ENCODE results near the gene TDP2.
"Not testable (repeated sequence)": the region's sequence is repeated elsewhere in the genome, so short reads cannot be mapped to it uniquely, and the experiment has no call there.

The TDP2 gene

GRCh38 chr6:24643920-24644319 is 22.8 kb downstream of the TDP2 start:
- DNase-seq = peak; percentile 15

DNA sequence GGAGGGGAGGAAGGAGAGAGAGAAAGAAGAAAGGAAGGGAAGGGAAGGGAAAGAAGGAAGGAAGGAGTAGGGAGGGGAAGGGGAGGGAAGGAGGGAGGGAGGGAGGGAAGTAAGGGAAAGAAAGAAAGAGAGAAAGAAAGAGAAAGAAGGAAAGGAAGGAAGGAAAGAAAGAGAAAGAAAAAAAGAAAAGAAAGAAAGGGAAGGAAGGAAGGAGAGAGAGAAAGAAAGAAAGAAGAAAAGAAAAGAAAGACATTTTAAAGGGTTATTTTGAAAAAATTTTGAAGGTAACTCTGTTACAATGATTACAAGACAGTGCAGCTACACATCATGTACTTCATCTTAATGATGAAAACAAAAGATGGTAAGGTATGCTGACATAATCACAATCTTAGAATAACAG is 24.6 kb downstream of the TDP2 start:
- no peak for DNase-seq

GRCh38 chr6:24640631-24641030 is 26.1 kb downstream of the TDP2 start:
- not testable (repeated sequence) for DNase-seq

GRCh38 chr6:24640166-24640565 is 26.5 kb downstream of the TDP2 start:
- no peak for DNase-seq

- DNase-seq = no peak
These were observed 30.0 kb downstream of the TDP2 start for GRCh38 chr6:24636681-24637080.

DNA sequence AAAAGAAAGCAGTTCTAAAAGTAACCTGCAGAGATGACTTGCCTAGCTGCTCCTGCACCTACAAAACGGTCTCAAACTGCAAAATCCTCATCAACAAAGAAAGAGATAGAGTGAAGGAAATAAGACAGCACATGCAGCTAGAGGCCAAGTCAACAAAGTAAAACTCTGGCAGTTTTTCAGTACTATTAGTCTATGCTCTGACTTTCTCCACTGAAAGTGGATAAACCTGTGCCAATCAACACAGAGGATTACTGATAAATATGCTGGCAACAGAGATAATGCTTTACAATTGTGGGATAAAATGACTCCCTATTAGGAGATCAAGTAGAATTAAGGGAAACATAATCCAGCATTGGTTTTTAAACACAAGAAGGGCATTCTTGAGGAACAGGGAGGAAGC is 34.1 kb downstream of the TDP2 start:
- no peak for DNase-seq

GRCh38 chr6:24631671-24632070 is 35.0 kb downstream of the TDP2 start:
- DNase-seq = no peak

DNA sequence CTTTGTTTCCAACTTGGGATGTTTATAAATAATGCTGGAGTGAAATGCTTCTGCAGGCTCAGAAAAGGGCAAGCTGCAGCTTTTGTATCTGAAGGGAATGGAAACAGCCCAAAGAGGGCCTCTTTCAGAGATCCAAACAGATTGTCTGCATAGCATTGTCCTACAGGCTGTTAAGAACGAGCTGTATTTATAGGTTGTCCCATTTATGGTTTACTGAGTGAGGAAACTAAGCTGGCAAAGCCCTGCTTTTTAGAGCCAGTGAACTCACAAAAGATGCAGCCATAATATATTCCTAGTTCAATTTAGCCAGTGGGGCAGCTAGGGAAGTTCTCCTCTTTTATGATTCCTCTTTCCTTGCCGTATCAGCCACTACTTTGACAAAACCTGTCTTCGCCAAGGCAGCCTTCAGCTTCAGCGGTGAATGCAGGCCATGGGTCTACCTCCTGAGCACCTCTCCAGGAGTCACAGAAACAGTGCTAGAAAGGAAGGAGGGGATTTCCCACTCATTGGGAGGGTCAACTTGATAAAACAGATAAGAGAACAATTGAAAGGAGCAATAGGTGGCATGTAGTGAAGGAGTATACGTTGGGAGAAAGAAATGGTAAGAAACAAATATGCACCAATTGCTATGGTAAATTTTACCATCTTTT is 35.7 kb downstream of the TDP2 start:
- no peak for DNase-seq

- no peak for DNase-seq
These were observed 44.9 kb downstream of the TDP2 start for GRCh38 chr6:24621626-24622289.

- no peak for DNase-seq
These were observed 46.1 kb downstream of the TDP2 start for GRCh38 chr6:24620637-24621036.

GRCh38 chr6:24619661-24620060 is 47.0 kb downstream of the TDP2 start:
- DNase-seq = no peak

DNA sequence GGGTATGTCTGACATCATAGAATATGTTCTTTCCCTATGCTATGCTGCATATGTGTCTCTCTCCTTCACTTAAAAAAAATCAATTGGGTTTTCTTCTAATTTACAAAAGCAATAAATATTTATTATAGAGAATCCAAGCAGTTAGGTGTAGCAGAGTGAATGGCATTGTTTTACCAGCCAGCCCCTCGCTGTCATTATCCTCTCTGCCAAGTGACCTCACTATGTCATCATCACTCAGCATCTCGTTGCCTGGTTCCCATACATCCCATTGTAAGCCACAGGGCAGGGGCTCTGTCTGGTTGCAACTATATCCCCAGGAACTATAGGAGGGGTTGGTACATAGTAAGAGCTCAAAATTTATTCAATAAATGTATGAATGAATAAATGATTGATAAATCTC is 52.1 kb downstream of the TDP2 start:
- DNase-seq = no peak

GRCh38 chr6:24614043-24614420 is 52.7 kb downstream of the TDP2 start:
- no peak for DNase-seq

- no peak for DNase-seq
These were observed 53.2 kb downstream of the TDP2 start for GRCh38 chr6:24613361-24614042.

DNA sequence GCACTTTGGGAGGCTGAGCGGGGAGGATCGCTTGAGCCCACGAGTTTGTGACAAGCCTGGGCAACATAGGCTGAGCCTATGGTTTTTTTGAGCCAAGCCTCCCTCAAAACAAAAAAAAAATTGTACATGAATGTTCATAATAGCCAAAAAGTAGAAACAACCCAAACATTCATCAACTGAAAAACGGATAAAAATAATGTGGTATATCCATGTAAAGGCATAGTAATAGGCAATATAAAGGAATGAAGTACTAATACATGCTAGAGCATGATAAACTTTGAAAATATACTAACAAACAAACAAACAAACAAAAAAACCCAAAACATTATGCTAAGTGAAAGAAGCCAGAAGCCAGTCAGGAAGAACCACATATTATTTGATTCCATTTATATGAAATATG is 56.0 kb downstream of the TDP2 start:
- no peak for DNase-seq

- no peak for DNase-seq
These were observed 59.2 kb downstream of the TDP2 start for GRCh38 chr6:24607310-24608105.

GRCh38 chr6:24606200-24606930 is 60.3 kb downstream of the TDP2 start:
- no peak for DNase-seq

DNA sequence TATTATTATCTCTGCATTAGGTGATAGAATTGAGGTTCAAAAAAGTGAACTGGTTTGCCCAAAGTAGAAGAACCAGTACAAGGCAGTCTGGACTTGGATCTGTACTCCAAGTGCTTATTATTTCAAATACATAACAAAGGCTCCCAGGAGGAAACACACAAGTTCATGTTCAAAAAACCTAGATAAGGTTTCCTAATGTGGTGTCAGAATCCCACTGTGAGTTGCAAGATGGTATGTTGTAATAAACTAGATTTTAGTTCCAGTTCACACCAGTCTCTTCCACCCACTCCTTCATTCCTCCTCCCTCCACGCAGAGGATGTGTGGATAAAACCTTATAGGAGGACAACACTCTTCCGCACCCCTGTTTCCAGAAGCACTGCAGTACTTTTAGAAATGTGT is 63.5 kb downstream of the TDP2 start:
- DNase-seq = no peak

DNA sequence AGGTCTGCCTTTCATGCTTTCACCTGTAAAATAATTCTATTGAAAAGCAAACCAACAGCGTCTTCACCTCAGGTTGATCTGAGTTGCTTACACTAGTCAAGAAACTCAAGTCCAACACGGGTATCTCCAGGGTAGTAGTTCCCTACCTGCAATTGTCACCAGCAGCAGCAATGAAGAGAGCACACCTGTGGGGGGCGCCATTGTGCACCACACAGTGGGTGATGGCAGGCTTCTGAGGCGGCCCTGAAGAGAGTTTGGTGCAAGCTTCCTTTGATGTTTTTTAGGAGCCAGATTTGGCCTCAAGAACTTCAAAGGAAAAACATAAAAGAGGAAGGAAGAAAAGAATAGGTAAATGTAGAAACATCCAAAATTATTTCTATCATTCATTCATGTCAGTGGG is 65.8 kb downstream of the TDP2 start:
- peak; percentile 22 for DNase-seq
